SK-N-SH treated with all-trans-retinoic acid at 6 μM for 48 hours (cell line): ENCODE data around the gene PDE7B.

Source experiments
- ZFP3 ChIP-seq: fragments of 250-450 bp; sonication (Bioruptor Pico); IDR thresholded peaks from 2 replicates; pipeline ENCODE4 v1.5.0; 2020; ENCODE audit warnings: mild to moderate bottlenecking, moderate library complexity
- ZFP30 ChIP-seq: fragments of 450-650 bp; formaldehyde crosslinking; IDR thresholded peaks from 2 replicates; pipeline ENCODE4 v1.5.0; 2022; ENCODE audit warnings: mild to moderate bottlenecking, moderate library complexity
- TF ChIP-seq, protein P1 (sequence below): fragments of 250-450 bp; sonication (Bioruptor Pico); IDR thresholded peaks from 2 replicates; pipeline ENCODE4 v1.5.0; 2020; ENCODE audit warnings: mild to moderate bottlenecking, moderate library complexity

DNA sequence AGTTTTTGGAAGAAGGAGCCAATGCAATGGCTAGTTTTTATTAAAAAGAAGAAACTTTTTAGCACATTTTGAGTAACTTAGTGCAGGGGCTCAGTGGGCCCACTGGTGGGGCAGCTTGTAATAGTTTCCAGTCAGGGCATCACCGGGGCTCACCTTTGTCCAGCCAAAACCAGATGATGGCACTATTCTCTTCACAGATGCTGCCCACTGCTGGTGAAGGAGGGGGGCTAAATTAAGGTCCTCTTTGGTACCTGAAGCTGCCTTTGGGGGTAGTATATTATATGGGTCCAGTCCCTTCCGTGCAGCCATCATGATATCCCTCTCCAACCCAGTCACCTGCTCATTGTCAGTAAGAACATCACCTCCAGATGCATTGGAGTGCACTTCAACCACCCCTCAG, 182.9 kb downstream of the PDE7B start:
- TF ChIP-seq ZFP30 (no peak), ZFP3 (CRISPR knock-in tag) (no peak)
- TF ChIP-seq, protein P1, sequence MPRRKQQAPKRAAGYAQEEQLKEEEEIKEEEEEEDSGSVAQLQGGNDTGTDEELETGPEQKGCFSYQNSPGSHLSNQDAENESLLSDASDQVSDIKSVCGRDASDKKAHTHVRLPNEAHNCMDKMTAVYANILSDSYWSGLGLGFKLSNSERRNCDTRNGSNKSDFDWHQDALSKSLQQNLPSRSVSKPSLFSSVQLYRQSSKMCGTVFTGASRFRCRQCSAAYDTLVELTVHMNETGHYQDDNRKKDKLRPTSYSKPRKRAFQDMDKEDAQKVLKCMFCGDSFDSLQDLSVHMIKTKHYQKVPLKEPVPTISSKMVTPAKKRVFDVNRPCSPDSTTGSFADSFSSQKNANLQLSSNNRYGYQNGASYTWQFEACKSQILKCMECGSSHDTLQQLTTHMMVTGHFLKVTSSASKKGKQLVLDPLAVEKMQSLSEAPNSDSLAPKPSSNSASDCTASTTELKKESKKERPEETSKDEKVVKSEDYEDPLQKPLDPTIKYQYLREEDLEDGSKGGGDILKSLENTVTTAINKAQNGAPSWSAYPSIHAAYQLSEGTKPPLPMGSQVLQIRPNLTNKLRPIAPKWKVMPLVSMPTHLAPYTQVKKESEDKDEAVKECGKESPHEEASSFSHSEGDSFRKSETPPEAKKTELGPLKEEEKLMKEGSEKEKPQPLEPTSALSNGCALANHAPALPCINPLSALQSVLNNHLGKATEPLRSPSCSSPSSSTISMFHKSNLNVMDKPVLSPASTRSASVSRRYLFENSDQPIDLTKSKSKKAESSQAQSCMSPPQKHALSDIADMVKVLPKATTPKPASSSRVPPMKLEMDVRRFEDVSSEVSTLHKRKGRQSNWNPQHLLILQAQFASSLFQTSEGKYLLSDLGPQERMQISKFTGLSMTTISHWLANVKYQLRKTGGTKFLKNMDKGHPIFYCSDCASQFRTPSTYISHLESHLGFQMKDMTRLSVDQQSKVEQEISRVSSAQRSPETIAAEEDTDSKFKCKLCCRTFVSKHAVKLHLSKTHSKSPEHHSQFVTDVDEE = no peak
